Ramos (cell line): ENCODE results near the gene CD22.
"Not testable (repeated sequence)": the region's sequence is repeated elsewhere in the genome, so short reads cannot be mapped to it uniquely, and the experiment has no call there.

Experiments used
- in situ Hi-C: fragments of 300-500 bp; cut with MboI; formaldehyde crosslinking; loops from one replicate; pipeline ENCODE4 v1.14.3; 2022; ENCODE audit warnings: low sequenced_read_pairs; ENCODE audit not compliant: unreplicated experiment

Gene CD22

DNA sequence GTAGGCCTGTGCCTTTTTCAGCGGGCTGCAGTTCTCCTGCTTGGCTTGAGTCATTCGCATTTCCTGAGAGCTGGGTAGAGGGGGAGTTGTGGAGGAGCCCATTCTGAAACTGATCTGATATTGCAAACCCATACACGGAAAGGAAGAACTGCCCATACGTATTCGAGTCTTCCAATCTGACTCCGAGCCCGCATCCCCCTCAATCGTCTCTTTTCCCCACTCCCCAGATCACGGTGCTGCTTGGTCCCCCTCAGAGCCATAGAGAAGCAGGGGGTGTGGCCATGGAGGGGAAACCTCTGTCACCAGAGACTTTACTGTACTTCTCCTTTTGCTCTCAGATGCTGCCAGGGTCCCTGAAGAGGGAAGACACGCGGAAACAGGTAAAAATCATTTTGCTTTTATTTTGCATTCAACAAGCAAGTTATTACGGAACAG, at the start of gene CD22:
Gene CD22 (plus strand): TSS at position 337 of the 435 bp plus-strand sequence. CDS start 2,854 bp downstream, outside the sequence.
- in situ Hi-C loops, result no loop called here

DNA sequence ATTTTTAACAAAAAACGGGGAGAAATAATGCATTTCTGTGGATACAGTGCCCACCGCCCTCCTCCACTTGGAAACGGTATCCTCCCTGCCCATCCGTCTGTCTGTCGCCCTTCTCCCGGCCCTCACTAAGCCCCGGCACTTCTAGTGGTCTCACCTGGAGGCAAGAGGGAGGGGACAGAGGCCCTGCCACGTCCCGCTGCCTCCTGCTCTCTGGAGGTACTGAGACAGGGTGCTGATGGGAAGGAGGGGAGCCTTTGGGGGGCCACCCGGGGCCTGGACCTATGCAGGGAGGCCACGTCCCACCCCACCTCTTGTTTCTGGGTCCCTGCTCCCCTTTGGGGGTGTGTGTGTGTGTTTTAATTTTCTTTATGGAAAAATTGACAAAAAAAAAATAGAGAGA, 49.6 kb upstream of the CD22 start:
- in situ Hi-C loops, result no loop called here

- in situ Hi-C loops, result no loop called here
Observed at GRCh38 chr19:35279985-35280821, 48.8 kb upstream of the CD22 start.

DNA sequence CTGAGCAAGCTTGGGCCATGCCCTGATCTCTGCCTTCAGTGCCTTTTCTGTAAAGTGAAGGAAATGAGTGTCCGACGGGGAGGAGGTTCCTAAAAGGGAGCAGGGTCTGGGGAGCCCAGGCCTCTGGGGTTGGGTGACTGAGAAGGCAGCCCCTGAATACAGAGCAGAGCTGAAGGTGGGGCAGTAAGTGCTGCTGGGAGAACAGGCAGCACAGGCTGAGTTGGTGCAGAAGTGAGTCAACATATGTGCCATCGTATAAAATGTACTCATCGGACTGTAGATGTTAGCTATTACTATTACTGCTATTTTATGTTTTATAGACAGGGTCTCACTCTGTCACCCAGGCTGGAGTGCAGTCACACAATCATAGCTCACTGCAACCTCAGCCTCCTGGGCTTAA, 47.7 kb upstream of the CD22 start:
- in situ Hi-C loops, result no loop called here

DNA sequence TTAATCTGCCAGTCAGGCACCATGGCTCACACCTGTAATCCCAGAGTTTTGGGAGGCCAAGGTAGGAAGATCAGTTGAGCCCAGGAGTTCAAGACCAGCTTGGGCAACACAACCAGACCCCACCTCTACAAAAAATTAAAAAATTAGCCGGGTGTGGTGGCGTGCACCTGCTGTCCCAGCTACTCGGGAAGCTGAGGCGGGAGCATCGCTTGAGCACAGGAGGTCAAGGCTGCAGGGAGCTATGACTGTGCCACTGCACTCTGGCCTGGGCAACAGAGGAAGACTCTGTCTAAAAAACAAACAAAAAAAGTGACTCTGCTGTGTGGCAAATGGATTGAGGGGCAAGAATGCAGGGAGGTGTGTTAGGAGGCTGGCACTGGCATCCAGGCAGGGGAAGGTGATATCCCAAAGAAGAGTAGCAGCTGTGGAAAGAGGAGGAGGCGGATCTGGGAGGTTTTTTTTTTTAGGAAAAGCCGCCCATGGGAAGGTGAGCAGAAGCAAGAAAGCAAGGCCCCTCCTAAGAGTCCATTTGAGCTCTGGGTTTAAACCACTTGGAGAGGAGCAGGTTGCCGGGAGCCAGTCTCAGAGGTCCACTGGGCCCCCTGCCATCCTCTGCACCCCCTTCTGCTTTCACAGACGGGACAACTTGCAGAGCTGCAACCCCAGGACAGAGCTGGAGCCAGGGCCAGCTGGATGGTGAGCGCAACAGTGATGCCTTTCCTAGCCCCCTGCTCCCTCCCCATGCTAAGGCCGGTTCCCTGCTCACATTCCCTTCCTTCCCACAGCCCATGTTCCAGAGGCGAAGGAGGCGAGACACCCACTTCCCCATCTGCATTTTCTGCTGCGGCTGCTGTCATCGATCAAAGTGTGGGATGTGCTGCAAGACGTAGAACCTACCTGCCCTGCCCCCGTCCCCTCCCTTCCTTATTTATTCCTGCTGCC, 44.6 kb upstream of the CD22 start:
- in situ Hi-C loops, result no loop called here

GRCh38 chr19:35285095-35285449, 43.9 kb upstream of the CD22 start:
- in situ Hi-C loops, result no loop called here

GRCh38 chr19:35285465-35285864, 43.5 kb upstream of the CD22 start:
- in situ Hi-C loops, result not testable (repeated sequence)

DNA sequence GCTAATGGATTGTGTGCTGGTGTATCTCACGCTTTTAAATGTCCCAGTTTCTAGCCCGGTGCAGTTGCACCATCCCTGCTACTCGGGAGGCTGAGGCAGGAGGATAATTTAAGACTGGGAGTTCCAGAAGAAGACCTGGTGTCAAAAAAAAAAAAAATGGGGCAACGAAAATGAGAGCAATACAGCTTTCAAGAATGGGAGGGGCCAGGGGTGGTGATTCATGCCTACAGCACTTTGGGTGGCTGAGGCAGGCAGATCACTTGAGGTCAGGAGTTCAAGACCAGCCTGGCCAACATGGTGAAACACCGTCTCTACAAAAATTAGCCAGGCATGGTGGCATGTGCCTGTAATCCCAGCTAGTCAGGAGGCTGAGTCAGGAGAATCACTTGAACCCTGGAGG, 42.9 kb upstream of the CD22 start:
- in situ Hi-C loops, result not testable (repeated sequence)

DNA sequence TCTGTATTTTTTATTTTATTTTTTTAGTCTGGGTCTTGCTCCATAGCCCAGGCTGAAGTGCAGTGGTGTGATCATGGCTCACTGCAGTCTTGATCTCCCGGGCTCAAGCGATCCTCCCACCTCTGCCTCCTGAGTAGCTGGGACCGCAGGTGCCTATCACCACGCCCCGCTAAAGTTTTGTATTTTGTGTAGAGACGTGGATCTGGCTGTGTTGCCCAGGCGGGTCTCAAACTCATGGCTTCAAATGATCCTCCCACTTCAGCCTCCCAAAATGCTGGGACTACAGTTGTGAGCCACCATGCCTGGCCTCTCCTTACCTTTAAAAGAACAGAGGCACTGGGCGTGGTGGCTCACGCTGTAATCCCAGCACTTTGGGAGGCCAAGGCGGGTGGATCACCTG, 41.3 kb upstream of the CD22 start:
- in situ Hi-C loops, result no loop called here

DNA sequence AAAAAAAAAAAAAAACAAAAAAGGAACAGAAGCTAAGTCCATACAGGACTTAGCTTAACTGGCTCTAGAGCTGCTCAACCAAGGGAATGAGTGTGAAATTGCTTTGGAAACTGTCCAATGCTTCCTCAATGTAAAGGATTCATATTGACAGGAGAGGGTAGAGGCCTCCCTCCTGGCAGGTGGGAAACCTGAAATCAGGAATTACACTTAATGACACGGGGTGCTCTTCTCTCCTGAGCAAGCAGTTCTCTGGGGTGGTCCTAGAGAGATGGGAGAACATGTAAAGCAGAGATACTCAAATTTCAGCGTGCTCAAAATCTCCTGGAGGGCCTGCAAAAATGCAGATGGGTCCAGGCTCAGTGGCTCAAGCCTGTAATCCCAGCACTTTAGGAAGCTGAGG, 40.7 kb upstream of the CD22 start:
- in situ Hi-C loops, result no loop called here

GRCh38 chr19:35288906-35289305, 40.1 kb upstream of the CD22 start:
- in situ Hi-C loops, result no loop called here

DNA sequence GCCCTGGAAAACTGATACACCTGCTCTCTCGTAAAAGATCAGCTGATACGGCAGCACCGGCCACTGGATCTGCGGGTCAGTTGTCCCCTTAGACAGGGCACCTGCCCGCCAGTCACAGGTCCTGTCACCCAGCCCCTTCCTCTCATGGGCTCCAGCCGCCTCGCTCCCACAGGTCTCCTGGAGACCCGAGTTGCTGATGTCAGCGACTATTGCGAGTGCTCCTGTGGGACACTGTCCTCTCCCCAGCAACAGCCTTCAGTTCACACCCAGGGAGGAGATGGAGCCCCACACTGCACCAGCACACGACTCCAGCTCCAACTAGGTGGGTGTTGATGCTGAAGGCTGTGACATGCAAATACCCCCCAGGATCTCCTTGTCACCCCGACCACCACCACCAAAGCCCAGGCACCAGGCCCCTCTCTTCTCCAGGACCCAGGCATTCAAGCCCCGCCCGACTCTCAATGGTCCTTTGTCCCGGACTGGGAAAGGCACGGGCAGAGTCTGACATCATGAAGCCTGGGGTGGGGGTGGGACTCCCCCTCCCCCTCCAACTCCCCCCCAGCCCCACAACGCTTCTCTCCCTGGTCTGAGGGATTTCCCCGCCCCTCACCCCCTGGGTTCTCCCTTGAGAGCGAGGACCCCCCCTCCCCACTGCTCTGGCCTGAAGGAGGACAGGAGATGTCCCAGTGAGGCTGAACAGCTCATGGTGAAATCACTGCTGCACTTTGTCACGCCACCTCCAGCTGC, 38.4 kb upstream of the CD22 start:
- in situ Hi-C loops, result no loop called here

GRCh38 chr19:35291259-35291658, 37.7 kb upstream of the CD22 start:
- in situ Hi-C loops, result no loop called here

GRCh38 chr19:35291916-35292315, 37.1 kb upstream of the CD22 start, which contains the start of gene MAG:
Gene MAG, plus strand, starts transcription at chr19:35292161. Its CDS starts 3,248 bp downstream, at chr19:35295409.
- in situ Hi-C loops, result no loop called here

DNA sequence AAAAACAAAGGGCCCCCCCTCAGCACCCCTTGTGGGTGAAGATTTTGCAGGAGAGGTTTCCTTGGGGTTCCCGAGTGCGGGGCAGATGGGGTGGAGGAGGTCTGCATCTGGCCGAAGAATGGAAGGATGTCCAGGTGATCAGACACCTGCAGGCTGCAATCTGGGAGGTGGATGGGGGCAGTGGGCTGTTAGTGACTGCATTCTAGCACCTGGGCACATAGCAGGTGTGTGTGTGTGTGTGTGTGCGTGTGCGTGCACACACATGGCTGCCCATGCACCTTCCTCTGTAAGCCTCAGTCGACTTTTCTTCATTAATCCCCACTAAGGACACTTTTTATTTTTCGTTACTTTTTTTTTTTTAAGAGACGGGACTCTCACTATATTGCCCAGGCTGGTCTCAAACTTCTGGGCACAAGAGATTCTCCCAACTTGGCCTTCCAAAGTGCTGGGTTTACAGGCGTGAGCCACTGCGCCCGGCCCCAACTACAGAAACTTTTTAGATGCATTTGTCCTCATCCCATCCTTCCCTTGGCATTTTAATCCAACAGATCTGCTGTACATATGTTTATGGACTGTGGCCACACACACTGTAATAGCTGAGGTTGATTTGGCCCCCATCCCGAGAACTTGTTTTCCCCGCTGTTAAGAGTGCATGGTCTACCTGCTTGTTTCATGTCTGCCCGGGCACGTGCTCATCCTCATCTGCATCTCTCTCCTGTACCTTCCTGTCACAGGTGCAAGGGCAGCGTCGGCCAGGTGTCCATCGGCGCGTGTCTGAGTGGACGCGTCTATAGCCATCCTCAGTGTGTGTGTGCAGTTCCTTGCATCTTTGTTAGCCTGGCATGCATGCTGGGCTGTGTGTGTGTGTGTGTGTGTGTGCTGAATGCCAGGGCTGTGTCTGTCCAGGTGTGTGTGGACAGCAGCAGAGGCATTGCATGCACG, 36.3 kb upstream of the CD22 start:
- in situ Hi-C loops, result no loop called here

DNA sequence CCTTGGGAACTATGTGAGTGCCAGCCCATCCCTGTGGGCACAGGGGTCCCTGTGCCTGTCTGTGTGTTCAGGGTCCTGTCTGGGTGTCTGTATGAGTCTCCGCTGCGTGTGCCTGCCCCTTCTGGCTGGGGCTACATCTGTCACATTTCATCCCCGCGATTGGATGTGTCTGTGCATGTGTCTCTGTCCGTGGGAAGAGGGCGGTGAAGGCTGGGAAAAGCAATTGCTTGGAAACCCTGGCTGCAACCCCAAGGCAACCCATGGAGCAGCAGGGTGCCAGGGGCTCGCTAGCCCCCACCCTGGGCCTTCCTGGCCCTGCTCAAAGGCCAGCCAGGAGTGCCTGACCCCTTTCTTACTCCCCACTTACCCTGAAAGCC, 35.6 kb upstream of the CD22 start:
- in situ Hi-C loops, result no loop called here

DNA sequence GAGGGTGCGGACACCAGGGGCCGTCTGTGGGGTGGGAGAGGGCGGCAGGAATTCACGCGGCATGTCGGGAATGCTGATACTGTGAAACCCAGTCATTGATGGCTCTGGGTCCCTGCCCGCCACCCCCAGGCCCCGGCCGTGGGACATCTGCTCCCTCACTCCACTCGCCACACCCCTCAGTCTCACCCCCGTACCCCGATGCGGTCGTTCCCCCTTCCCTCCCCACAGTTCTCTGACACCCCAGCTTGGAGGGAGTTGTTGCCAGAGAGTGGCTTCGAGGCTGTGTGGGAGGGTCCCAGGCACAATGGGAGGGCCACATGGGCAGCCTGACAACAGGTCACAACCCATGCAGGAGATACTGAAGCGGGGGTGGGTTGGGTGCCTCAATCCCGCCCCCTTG, 35.2 kb upstream of the CD22 start:
- in situ Hi-C loops, result no loop called here

DNA sequence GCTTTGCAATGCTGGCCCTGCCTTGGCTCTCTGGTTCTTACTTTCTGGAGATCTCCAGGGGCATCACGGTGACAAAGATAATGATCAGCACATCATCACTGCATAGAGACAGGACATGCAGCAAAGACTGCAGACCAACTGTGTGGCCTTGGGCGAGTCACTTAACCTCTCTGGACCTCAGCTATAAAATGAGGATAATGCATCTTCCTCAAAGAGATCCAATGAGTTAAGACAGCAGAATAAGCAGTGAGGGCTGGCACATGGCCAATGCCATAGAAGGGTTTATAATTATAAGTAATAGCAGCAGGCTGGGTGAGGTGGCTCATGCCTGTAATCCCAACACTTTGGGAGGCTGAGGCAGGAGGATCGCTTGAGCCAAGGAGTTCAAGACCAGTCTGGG, 34.7 kb upstream of the CD22 start:
- in situ Hi-C loops, result no loop called here
